OCI-LY3 (cell line): ENCODE data around the gene IHH.

Source experiments
- EZH2phosphoT487 ChIP-seq: fragments of 200-600 bp; shearing (Covaris generic); IDR thresholded peaks from 2 replicates; pipeline ENCODE4 v1.6.1; 2018; ENCODE audit warnings: antibody characterized with exemption, mixed run types, low read depth
- TF ChIP-seq, protein P1 (sequence below): fragments of 200-600, 300-600 bp; sonication (generic); IDR thresholded peaks from 2 replicates; pipeline ENCODE4 v1.5.1; 2014; ENCODE audit warnings: antibody characterized with exemption, low read length, low read depth

DNA sequence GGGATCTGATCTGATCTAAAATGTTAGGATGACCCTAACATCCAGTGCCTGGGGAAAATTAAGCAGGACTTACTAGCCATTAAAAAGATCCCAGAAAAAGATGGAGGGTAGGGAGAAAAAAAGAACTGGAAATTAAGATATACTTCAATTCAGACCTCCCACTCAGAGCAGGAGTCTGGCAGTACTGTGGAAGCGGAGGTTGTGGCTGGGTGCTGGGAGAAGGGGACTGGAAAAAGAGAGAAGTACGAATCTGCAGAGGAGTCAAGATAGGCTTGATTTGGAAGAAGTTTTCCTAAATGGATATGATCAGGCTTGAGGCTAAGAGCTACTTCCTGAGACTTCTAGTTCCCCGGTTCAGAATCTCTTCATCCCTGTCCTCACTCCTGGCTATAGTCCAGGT lies 33.5 kb upstream of the IHH start:
- TF ChIP-seq, protein P1, sequence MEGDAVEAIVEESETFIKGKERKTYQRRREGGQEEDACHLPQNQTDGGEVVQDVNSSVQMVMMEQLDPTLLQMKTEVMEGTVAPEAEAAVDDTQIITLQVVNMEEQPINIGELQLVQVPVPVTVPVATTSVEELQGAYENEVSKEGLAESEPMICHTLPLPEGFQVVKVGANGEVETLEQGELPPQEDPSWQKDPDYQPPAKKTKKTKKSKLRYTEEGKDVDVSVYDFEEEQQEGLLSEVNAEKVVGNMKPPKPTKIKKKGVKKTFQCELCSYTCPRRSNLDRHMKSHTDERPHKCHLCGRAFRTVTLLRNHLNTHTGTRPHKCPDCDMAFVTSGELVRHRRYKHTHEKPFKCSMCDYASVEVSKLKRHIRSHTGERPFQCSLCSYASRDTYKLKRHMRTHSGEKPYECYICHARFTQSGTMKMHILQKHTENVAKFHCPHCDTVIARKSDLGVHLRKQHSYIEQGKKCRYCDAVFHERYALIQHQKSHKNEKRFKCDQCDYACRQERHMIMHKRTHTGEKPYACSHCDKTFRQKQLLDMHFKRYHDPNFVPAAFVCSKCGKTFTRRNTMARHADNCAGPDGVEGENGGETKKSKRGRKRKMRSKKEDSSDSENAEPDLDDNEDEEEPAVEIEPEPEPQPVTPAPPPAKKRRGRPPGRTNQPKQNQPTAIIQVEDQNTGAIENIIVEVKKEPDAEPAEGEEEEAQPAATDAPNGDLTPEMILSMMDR: no peak
- no peak for TF ChIP-seq EZH2phosphoT487
